GM21717 (cell line): ENCODE measurements around the gene COPS3.
"Not testable (repeated sequence)": the region's sequence is repeated elsewhere in the genome, so short reads cannot be mapped to it uniquely, and the experiment has no call there.

Source experiments
- ATAC-seq: cut with Tn5 transposase; IDR thresholded peaks from one replicate; pipeline ENCODE4 v1.9.1; 2021; ENCODE audit warnings: mild to moderate bottlenecking, moderate library complexity; ENCODE audit not compliant: unreplicated experiment

COPS3 gene

GRCh38 chr17:17303010-17303846 lies 22.2 kb upstream of the COPS3 start, which contains the start of gene NT5M:
Gene NT5M, plus strand, starts transcription at chr17:17303373. Its CDS starts 178 bp downstream, at chr17:17303551.
- ATAC-seq: peak; percentile 45

GRCh38 chr17:17301659-17302058 lies 20.6 kb upstream of the COPS3 start:
- not testable (repeated sequence) for ATAC-seq

GRCh38 chr17:17300624-17301568 lies 19.9 kb upstream of the COPS3 start:
- no peak for ATAC-seq

GRCh38 chr17:17298108-17298507 lies 17.1 kb upstream of the COPS3 start:
- no peak for ATAC-seq

- no peak for ATAC-seq
Observed at GRCh38 chr17:17297217-17297616, 16.2 kb upstream of the COPS3 start.

GRCh38 chr17:17295141-17295540 lies 14.1 kb upstream of the COPS3 start:
- ATAC-seq: no peak

GRCh38 chr17:17289701-17290100 lies 8.7 kb upstream of the COPS3 start:
- no peak for ATAC-seq

- no peak for ATAC-seq
Observed at GRCh38 chr17:17289086-17289485, 8.0 kb upstream of the COPS3 start.

GRCh38 chr17:17285951-17286350 lies 4.9 kb upstream of the COPS3 start:
- ATAC-seq: no peak

GRCh38 chr17:17279316-17279715 lies 1.7 kb downstream of the COPS3 start:
- no peak for ATAC-seq

GRCh38 chr17:17277431-17277830 lies 3.6 kb downstream of the COPS3 start:
- ATAC-seq: not testable (repeated sequence)

GRCh38 chr17:17275971-17276370 lies 5.1 kb downstream of the COPS3 start:
- no peak for ATAC-seq

GRCh38 chr17:17269926-17270773 lies 10.9 kb downstream of the COPS3 start:
- ATAC-seq: no peak

- no peak for ATAC-seq
Observed at GRCh38 chr17:17264430-17264829, 16.6 kb downstream of the COPS3 start.

GRCh38 chr17:17258998-17259397 lies 22.0 kb downstream of the COPS3 start:
- no peak for ATAC-seq

GRCh38 chr17:17258011-17258410 lies 23.0 kb downstream of the COPS3 start:
- no peak for ATAC-seq

- no peak for ATAC-seq
Observed at GRCh38 chr17:17256316-17256715, 24.7 kb downstream of the COPS3 start.

GRCh38 chr17:17255689-17256088 lies 25.4 kb downstream of the COPS3 start:
- not testable (repeated sequence) for ATAC-seq

GRCh38 chr17:17254036-17254435 lies 27.0 kb downstream of the COPS3 start:
- no peak for ATAC-seq

- ATAC-seq: no peak
Observed at GRCh38 chr17:17253406-17253805, 27.6 kb downstream of the COPS3 start.
